ENCODE data around the gene CEP295NL.

GRCh38 chr17:78925662-78926555, 22.9 kb upstream of the CEP295NL start:
- TF ChIP-seq CTCF (conservative IDR thresholded peaks at IDR 0.05): no peak
- TF ChIP-seq EZH2 (IDR thresholded peaks at IDR 0.05; ENCODE audit: low read depth): no peak

Data from PC-9 (cell line).